Fibroblast of lung (primary cell): ENCODE measurements around the gene USP36.

Source experiments
- CTCF ChIP-seq, 2 donors: IDR thresholded peaks in 1 of 2; conservative IDR thresholded peaks in 1 of 2; 1 replicate in 1 of 2; 2 replicates in 1 of 2; pipeline ENCODE4 v1.5.1; 2011 to 2012; ENCODE audit warnings: low read length in 2 of 2, control low read depth in 1 of 2, inconsistent platforms in 1 of 2, low read depth in 1 of 2, mild to moderate bottlenecking in 1 of 2
- EZH2 ChIP-seq: IDR thresholded peaks from 2 replicates; pipeline ENCODE4 v1.5.1; 2012; ENCODE audit warnings: low read length, control low read depth, mild to moderate bottlenecking; ENCODE audit errors: missing control alignments

- TF ChIP-seq CTCF (conservative IDR thresholded peaks at IDR 0.05 in 1 of 2, IDR thresholded peaks at IDR 0.05 in 1 of 2; ENCODE audit: low read depth in 1 of 2, low read length in 2 of 2) (no peak), EZH2 (no peak)
These were observed 78.7 kb downstream of the USP36 start for GRCh38 chr17:78761789-78762406.
